Hematopoietic multipotent progenitor cell treated with erythropoietin and hydrocortisone succinate and interleukin-3 and kit ligand, for 17 days (in vitro differentiated cells): ENCODE data around the gene CAPN7.
"Not testable (repeated sequence)": the region's sequence is repeated elsewhere in the genome, so short reads cannot be mapped to it uniquely, and the experiment has no call there.

Experiments used
- DNase-seq: peaks from one replicate; pipeline ENCODE4 v3.0.0-alpha.2; 2015; ENCODE audit warnings: low spot score

CAPN7 gene

DNA sequence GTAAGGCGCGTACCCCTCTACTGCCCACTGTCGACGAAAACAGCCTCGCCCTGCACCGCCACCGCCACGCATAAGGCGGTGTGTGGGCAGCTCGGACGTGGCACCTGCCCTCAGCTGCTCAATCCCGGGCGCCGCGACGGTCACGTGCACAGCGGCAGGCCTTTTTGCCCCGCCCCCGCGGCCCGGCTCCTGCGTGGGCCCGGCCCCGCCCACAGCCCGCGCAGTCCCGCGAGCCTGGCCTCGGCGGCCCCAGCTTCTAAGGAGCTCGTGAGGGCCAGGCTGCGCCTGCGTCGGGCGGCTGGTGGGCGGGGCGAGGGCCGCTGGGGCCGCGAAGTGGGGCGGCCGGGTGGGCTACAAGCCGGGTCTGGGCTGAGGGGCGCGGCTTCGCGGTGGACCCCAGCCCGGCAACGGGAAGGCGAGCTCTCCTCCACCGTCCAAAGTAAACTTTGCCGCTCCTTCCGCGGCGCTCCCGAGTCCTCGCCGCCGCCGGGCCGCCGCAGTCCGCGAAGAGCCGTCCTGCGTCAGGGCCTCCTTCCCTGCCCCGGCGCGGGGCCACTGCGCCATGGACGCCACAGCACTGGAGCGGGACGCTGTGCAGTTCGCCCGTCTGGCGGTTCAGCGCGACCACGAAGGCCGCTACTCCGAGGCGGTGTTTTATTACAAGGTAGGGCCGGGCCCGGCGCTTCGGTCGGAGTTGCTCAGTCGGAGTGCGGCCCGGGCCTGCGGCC, at the start of gene CAPN7:
Gene CAPN7 (plus strand): TSS at position 313 of the 728 bp plus-strand sequence. CDS start 250 bp downstream, at position 563.
- DNase-seq, result peak; percentile 97

DNA sequence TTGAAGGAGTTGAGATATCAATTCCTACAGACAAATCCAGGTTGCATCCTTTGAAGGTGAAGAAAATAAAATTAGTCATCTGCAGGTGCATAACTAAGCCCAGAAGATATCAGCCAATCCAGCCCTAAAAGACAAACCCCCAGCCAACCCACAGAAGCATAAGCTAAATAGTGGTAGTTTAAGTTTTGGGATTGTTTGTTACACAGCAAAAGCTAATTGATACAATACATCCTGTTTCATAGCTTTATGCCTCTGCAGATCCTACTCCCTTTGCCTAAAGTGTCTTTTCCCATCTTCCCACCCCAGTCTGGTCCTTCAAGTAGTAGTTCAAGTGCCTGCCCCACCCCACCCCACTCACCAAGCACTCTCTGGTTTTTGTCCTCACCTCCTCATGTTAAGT, 48.6 kb upstream of the CAPN7 start:
- DNase-seq, result no peak

DNA sequence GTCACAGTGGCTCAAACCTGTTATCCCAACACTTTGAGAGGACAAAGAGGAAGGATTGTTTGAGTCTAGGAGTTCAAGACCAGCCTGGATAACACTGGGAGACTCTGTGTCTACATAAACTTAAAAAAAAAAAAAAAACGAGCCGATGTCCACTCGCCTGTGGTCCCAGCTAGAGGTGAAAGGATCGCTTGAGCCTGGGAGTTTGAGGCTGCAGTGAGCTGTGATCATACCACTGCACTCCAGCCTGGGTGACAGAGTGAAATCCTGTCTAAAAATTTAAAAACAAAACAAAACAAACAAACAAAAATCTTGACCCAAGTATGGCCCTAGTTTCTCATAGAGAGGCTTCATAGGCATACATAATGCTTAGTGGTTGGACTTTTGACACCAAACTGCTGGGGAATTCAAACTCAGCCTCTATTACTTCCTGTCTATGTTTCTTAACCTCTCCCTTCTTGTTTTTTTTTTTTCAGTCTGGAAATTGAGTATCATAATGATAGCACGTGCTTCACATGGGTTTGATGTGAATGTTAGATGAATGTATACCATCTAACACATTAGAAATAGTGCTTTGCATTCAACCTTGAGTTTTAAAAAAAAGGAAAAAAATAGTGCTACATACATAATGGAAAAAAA, 46.4 kb upstream of the CAPN7 start:
- DNase-seq, result no peak

DNA sequence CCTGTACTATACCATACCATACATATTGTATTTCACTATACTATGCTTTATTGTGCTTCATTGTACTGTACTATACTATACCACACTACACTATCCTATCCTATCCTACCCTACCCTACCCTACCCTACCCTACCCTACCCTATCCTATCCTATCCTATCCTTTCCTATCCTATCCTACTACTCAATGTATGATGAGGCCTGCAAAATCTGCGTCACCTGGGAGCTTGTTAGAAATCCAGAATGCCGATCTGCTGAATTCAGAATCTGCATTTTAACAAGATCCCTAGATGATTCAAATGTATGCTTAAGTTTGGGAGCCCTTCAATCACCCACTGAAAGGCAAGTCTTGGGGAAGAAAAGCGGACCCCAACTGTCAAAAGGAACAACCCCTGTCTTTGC, 45.4 kb upstream of the CAPN7 start:
- DNase-seq, result no peak

DNA sequence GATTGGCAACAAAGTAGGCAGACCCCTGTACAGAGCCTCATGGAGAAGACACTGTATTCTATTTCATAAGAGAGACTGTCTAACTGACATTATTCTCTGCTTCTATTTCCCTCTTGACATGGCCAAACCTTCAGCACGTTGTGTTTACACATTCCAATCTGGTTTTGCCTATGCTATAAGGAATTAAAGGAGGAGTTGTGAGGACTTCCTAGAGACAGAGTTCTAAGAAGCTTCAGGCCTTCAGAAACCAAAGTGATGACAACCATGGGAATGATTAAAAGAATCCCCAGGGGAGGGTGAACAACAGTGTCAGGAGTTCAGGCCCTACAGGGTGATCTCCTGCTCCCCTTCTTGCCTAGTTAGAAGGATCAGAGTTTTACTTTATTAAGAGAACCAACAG, 44.9 kb upstream of the CAPN7 start:
- no peak for DNase-seq

DNA sequence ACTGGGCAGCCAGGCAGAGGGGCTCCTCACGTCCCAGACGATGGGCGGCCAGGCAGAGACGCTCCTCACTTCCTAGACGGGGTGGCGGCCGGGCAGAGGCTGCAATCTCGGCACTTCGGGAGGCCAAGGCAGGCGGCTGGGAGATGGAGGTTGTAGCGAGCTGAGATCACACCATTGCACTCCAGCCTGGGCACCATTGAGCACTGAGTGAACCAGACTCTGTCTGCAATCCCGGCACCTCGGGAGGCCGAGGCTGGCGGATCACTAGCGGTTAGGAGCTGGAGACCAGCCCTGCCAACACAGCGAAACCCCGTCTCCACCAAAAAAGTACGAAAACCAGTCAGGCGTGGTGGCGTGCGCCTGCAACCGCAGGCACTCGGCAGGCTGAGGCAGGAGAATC, 42.4 kb upstream of the CAPN7 start:
- not testable (repeated sequence) for DNase-seq

DNA sequence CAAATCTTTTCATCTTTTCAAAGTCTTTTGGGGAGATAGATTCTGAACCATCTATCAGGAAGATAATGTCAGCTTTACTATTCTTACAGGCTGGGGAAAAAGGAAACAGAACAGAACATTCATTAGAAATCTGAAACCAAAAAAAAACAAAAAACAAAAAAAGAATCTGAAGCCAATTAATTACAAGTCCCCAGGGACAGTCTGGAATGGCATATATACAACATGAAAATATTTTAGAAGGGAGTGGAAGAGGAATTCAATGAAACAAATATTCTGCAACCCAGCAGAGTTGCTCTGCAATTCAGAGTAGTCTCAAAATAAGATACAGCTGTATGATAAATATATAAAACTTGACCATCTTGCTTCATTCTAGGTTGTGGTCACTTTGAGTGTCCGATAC, 41.7 kb upstream of the CAPN7 start:
- DNase-seq, result no peak

DNA sequence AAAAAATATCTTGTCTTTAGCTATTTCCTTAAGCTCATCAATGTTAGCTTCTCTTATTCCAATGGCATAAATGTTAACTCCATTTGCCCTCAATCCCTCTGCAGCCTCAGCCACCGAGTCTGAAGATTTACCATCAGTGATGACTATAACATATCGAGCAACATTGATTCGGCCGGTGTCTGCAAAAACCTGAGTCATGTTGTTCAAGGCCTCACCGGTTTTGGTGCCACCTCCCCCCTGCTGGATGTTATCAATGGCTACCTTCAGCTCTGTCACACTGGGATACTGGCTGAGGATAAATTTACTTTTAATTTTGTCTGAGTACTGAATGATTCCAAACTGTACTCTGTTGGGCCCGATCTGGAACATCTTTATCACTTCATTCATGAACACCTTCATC, 41.0 kb upstream of the CAPN7 start:
- DNase-seq, result no peak

DNA sequence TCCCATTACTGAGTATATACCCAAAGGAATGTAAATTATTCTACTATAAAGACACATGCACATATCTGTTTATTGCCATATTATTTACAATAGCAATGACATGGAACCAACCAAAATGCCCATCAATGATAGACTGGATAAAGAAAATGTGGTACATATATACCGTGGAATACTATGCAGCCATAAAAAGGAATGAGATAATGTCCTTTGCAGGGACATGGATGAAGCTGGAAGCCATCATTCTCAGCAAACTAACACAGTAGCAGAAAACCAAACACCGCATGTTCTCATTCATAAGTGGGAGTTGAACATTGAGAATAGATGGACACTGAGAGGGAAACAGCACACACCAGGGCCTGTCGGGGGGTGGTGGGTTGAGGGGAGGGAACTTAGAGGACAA, 39.7 kb upstream of the CAPN7 start:
- DNase-seq, result not testable (repeated sequence)

DNA sequence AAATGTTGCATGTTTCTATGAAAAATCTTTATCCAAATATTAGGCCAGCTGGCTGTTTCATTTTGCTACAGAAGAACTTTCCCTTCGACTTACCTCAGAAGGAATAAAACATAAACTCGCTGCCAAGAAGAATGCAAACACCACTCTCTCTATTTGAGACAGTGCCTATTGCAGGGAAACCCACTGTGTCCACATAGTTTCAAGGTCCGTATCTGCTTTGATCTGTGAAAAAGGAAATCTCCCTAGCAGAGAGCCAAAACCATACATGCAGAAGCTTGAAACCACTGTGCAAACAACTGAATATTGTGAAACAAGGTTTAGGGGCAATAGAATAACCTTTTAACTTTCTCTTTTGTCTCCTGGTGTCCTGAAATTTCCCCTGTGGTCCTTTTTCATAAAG, 35.0 kb upstream of the CAPN7 start:
- DNase-seq, result no peak

DNA sequence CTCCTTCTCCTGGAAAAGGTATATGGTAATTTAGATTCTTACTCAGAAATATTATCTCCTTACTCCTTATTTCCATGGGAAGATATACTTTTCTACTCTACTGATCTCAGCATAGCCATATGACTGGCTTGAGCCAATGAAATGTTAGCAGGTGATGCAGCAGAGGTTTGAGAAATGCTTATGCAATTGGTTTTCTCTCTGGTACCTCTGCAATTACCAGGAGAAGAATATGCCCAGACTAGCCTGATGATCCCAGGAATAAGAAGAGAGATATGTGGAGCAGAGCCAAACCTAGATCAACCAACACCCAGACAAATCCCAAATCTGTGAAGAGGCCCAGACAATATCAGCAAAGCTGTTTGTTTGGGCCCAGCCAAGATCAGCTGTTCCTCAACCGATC, 33.2 kb upstream of the CAPN7 start:
- DNase-seq, result no peak

DNA sequence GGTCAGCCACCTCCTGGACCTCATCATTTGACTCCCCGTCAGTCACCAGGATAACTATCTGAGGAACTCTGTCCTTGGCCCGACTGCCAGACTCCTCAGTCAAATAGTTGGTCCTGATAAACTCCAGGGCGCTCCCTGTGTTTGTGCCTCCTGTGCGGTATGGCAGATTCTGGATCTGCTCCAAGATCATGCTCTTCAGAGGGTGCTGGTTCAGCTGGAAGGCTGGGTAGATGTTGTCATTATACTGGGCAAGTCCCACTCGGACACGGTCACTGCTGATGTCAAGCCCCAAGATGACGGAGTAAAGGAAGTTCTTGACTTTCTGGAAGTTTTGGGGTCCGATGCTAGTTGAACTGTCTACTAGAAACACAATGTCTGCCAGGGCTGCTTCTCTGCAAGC, 31.1 kb upstream of the CAPN7 start:
- DNase-seq, result no peak

DNA sequence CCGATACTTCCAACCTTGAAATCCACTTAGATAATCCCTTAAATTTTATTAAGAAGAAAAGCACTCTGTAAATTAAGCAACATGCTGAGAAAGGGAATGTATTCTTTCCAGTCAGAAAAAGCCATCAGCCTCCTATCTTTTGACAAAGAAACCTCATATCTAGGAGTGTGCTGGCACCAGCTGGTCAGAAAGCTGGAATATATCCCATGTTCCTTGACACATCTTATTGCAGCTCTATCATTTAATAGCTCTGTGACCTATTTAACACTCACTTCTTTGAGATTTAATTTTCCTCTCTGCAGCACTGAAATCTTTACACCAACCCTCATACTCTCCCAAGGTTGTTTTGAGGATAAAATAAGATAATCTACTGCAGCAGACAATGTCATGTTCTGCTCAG, 30.4 kb upstream of the CAPN7 start:
- no peak for DNase-seq

DNA sequence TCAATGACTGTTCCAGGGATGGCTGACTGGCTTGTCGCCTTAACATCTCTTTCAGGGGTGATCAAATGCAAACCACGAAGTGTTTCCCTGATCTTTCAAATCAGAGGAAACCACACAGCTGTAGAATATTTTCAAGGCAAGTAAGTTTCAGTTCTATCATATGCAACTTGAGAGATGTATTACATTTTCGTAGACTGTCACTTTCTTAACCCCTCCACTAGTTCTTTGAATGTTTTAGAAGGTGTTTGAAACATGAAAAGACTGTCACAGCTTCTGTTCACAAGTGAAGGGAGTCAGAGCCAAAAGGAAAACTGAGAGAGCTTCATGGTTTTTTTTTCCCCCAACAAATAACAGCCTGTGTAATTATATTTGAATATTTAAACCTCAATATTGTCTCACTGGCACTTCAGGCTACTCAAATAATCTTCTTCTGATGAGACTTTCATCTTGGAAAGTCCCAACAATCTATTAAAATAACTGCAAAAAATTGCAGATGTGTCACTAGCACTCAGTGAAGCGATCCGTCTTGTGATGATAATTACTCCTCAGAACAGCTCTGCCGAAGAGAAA, 25.9 kb upstream of the CAPN7 start:
- DNase-seq, result no peak

DNA sequence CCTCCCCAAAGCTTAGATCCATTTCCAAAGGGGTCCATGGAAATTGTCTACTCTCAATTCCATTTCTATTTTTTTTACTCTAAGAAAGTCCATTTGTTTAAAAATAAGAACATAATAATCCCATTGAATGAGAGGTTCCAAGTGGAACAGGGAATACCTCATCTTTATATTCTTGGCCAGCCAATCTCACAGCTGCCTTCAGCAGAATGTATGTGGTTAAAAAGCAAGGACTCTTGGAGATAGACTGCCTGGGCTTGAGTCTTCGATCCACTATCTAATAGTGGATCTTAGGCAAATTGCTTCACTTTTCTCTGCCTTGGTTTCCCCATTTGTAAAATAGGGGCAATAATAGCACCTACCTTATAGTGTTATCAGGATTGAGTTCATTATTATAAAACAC, 24.5 kb upstream of the CAPN7 start:
- no peak for DNase-seq

DNA sequence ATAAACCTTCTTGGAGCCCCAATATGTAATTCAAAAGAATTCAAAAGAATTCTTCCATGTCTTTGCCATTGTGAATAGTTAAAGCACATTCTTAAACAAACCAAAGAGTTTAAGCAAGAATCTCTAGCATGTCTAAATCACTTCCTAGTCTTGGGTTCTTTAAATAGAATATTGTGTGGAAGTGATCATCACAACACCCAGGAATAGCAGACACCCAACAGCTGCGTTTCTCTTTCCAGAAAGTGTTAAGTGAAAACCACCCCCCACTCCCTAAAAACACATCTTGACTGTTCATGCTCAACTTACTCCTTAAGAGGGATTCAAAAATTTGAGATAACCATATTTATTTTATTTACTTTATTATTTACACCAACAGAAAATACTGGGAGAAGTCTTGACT, 24.1 kb upstream of the CAPN7 start:
- DNase-seq, result no peak

DNA sequence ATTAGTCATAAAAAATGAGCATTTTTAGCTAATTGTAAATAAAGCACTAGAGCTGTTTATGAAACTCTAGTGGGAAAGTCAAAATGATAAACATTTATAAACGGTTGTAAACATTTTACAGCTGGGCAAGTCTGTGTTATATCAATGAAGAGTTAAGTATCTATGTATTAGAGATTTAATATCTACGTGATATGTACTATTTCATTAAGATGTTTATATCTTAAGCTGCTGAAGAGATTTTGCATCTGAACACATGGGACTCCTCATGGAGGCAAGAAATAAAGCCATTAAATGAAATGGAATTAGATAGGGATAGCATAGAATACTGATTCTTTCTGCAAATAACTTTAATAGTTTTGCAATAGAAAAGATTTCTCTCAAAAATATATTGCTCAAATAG, 23.0 kb upstream of the CAPN7 start:
- DNase-seq, result no peak

DNA sequence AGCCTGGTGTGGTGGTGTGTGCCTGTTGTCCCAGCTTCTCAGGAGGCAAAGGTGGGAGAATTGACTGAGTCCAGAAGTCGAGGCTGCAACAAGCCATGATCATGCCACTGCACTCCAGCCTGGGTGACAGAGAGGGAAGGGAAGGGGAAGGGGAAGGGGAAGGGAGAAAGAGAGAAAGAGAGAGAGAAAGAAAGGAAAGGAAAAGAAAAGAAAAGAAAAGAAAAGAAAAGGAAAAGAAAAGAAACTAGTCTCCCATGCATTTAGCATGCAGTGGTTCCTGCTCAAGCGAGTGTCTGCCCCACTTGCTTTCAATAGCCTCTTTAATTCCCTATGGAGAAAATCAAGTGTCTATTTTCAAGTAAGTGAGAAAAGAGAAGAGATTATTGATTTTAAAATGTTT, 20.6 kb upstream of the CAPN7 start:
- DNase-seq, result no peak

DNA sequence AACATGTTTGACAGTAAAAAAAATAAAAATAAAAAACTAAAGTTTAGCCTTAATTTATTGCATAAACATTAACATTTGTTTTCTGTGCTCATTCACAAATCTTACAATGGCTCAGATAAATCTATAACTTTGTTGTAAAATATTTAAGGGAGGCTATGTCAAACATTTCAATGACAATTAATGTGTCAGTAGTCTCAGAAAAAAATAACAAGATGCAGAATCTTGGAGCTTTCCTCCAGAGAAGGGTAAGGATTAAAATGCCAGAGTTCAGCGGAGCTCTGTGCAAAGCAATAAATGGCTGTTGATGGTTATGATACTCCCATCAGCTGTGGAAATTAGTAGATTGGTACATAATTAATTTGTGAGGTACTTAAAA, 20.0 kb upstream of the CAPN7 start:
- no peak for DNase-seq

DNA sequence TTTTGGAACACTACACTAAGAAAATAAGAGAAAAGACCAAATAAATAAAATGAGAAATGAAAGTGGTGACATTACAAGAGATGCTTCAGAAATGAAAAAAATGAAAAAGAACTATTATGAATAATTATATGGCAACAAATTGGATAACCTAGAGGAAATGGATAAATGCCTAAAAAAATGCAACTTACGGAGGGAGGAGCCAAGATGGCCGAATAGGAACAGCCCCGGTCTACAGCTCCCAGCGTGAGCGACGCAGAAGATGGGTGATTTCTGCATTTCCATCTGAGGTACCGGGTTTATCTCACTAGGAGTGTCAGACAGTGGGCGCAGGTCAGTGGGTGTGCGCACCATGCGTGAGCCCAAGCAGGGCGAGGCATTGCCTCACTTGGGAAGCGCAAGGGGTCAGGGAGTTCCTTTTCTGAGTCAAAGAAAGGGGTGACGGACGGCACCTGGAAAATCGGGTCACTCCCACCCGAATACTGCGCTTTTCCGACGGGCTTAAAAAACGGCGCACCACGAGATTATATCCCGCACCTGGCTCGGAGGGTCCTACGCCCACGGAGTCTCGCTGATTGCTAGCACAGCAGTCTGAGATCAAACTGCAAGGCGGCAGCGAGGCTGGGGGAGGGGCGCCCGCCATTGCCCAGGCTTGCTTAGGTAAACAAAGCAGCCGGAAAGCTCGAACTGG, 19.4 kb upstream of the CAPN7 start:
- DNase-seq, result not testable (repeated sequence)

DNA sequence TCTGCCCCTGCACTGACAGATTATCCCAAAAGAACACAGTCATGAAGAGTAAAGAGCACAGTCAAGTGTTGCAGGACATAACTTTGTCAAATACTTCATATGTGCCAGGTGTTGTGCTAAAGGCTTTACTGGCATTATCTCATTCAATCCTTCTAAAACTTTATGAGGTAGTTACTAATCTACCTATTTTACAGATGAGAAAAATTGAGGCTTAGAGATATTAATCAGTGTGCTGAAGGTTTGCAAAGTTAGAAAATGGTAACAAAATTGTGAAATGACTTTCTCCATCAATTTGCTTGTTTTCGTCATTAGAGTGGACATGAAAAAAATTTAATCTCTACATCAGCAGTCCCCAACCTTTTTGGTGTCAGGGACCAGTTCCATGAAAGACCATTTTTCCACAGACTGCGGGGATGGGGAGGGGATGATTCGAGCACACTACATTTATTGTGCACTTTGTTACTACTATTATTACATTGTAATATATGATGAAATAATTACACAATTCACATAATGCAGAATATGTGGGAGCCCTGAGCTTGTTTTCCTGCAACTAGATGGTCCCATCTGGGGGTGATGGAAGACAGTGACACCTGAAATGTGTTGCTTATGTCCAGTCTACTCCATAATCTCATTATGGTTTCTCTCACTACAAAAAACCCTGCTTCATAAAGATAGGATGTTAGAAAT, 8.6 kb upstream of the CAPN7 start:
- DNase-seq, result no peak

DNA sequence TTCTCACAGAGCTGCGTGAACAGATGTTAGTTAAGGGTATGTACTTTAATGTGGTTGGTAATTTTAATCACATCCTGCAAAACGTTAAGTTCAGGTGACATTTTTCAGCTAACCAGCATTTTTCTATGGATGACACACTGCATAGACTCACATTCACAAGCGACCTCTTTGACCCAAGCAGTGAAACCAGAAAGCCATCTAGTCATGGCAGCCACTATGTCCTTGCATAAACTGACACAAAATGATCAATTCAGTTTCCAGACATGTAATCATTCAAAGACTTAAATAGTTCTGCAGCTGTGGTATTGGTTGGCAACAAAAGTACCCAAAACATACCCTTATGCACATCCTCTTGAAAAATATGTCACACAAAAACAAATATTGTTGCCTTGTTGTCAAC, 7.4 kb upstream of the CAPN7 start:
- no peak for DNase-seq
